ENCODE results near the gene PTPN6. TPM values are rescaled to one million over a fixed set of nuclear protein-coding genes. Genes with fewer than 3 reads are reported as not detected.

Gene PTPN6
- total and polyA plus RNA-seq, 2 of the 13 experiments (the other 11 are each of a cell fraction or from before 2014, with no cell fraction given): 10.5 to 10.6 TPM

DNA sequence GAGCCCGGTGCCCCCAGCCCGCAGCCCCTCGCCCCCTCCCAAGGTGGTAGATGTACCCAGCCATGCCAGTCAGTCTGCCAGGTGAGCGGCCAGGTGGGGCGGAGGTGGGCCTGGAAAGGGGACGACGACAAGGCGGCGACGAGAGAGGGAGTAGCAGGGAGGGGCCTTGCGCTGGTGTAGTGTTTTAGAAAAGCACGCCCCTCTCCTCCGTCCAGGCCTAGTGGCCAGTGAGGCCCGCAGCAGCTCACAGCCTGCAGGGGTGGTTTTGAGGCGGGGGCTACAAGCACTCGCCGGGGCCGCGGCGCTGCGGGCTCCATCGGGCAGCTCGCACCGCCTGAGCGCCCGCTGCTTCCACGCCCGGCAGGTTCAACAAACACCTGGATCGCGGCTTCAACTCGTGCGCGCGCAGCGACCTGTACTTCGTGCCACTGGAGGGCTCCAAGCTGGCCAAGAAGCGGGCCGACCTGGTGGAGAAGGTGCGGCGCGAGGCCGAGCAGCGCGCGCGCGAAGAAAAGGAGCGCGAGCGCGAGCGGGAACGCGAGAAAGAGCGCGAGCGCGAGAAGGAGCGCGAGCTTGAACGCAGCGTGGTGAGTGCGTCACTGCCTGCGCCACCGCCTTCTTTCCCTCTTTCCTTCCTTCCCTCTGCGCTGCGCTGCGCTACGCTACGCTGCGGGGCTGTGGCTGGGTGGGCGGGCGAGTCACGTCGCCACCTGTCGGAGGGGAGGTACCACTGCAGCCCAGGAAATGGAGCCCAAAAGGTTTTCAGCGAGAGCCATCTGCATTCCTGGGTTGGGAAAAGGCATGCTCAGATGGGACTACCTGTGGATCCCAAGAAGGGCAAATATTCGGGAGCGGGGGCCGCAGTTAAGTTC is 13.4 kb upstream of the PTPN6 start (continued):
- TF ChIP-seq, protein P1, sequence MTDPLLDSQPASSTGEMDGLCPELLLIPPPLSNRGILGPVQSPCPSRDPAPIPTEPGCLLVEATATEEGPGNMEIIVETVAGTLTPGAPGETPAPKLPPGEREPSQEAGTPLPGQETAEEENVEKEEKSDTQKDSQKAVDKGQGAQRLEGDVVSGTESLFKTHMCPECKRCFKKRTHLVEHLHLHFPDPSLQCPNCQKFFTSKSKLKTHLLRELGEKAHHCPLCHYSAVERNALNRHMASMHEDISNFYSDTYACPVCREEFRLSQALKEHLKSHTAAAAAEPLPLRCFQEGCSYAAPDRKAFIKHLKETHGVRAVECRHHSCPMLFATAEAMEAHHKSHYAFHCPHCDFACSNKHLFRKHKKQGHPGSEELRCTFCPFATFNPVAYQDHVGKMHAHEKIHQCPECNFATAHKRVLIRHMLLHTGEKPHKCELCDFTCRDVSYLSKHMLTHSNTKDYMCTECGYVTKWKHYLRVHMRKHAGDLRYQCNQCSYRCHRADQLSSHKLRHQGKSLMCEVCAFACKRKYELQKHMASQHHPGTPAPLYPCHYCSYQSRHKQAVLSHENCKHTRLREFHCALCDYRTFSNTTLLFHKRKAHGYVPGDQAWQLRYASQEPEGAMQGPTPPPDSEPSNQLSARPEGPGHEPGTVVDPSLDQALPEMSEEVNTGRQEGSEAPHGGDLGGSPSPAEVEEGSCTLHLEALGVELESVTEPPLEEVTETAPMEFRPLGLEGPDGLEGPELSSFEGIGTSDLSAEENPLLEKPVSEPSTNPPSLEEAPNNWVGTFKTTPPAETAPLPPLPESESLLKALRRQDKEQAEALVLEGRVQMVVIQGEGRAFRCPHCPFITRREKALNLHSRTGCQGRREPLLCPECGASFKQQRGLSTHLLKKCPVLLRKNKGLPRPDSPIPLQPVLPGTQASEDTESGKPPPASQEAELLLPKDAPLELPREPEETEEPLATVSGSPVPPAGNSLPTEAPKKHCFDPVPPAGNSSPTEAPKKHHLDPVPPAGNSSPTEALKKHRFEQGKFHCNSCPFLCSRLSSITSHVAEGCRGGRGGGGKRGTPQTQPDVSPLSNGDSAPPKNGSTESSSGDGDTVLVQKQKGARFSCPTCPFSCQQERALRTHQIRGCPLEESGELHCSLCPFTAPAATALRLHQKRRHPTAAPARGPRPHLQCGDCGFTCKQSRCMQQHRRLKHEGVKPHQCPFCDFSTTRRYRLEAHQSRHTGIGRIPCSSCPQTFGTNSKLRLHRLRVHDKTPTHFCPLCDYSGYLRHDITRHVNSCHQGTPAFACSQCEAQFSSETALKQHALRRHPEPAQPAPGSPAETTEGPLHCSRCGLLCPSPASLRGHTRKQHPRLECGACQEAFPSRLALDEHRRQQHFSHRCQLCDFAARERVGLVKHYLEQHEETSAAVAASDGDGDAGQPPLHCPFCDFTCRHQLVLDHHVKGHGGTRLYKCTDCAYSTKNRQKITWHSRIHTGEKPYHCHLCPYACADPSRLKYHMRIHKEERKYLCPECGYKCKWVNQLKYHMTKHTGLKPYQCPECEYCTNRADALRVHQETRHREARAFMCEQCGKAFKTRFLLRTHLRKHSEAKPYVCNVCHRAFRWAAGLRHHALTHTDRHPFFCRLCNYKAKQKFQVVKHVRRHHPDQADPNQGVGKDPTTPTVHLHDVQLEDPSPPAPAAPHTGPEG (CRISPR knock-in tag; IDR thresholded peaks at IDR 0.05): peak; percentile 78
- TF ChIP-seq ZNF274 (CRISPR knock-in tag; IDR thresholded peaks at IDR 0.05) (0 out of 2 replicates have a peak, but pooled peaks have one; percentile 36), ZNF564 (CRISPR knock-in tag; IDR thresholded peaks at IDR 0.05) (no peak; the same call in 1 of the 2 replicates), ZNF292 (CRISPR knock-in tag; IDR thresholded peaks at IDR 0.05; ENCODE audit: borderline replicate concordance, low read depth) (no peak)
- TF ChIP-seq, protein P2, sequence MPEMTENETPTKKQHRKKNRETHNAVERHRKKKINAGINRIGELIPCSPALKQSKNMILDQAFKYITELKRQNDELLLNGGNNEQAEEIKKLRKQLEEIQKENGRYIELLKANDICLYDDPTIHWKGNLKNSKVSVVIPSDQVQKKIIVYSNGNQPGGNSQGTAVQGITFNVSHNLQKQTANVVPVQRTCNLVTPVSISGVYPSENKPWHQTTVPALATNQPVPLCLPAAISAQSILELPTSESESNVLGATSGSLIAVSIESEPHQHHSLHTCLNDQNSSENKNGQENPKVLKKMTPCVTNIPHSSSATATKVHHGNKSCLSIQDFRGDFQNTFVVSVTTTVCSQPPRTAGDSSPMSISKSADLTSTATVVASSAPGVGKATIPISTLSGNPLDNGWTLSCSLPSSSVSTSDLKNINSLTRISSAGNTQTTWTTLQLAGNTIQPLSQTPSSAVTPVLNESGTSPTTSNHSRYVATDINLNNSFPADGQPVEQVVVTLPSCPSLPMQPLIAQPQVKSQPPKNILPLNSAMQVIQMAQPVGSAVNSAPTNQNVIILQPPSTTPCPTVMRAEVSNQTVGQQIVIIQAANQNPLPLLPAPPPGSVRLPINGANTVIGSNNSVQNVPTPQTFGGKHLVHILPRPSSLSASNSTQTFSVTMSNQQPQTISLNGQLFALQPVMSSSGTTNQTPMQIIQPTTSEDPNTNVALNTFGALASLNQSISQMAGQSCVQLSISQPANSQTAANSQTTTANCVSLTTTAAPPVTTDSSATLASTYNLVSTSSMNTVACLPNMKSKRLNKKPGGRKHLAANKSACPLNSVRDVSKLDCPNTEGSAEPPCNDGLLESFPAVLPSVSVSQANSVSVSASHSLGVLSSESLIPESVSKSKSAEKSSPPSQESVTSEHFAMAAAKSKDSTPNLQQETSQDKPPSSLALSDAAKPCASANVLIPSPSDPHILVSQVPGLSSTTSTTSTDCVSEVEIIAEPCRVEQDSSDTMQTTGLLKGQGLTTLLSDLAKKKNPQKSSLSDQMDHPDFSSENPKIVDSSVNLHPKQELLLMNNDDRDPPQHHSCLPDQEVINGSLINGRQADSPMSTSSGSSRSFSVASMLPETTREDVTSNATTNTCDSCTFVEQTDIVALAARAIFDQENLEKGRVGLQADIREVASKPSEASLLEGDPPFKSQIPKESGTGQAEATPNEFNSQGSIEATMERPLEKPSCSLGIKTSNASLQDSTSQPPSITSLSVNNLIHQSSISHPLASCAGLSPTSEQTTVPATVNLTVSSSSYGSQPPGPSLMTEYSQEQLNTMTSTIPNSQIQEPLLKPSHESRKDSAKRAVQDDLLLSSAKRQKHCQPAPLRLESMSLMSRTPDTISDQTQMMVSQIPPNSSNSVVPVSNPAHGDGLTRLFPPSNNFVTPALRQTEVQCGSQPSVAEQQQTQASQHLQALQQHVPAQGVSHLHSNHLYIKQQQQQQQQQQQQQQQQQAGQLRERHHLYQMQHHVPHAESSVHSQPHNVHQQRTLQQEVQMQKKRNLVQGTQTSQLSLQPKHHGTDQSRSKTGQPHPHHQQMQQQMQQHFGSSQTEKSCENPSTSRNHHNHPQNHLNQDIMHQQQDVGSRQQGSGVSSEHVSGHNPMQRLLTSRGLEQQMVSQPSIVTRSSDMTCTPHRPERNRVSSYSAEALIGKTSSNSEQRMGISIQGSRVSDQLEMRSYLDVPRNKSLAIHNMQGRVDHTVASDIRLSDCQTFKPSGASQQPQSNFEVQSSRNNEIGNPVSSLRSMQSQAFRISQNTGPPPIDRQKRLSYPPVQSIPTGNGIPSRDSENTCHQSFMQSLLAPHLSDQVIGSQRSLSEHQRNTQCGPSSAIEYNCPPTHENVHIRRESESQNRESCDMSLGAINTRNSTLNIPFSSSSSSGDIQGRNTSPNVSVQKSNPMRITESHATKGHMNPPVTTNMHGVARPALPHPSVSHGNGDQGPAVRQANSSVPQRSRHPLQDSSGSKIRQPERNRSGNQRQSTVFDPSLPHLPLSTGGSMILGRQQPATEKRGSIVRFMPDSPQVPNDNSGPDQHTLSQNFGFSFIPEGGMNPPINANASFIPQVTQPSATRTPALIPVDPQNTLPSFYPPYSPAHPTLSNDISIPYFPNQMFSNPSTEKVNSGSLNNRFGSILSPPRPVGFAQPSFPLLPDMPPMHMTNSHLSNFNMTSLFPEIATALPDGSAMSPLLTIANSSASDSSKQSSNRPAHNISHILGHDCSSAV (CRISPR knock-in tag; IDR thresholded peaks at IDR 0.05; ENCODE audit: borderline replicate concordance): no peak
- TF ChIP-seq, protein P3, sequence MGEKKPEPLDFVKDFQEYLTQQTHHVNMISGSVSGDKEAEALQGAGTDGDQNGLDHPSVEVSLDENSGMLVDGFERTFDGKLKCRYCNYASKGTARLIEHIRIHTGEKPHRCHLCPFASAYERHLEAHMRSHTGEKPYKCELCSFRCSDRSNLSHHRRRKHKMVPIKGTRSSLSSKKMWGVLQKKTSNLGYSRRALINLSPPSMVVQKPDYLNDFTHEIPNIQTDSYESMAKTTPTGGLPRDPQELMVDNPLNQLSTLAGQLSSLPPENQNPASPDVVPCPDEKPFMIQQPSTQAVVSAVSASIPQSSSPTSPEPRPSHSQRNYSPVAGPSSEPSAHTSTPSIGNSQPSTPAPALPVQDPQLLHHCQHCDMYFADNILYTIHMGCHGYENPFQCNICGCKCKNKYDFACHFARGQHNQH (CRISPR knock-in tag; IDR thresholded peaks at IDR 0.05): peak; percentile 96
